CD4-positive, alpha-beta T cell treated with Interleukin-15 for 4 hours (primary cell): ENCODE data around the gene CLASP2.
"Not testable (repeated sequence)": the region's sequence is repeated elsewhere in the genome, so short reads cannot be mapped to it uniquely, and the experiment has no call there.

ENCODE experiments used
- DNase-seq: peaks from one replicate; pipeline ENCODE4 v3.0.0-alpha.2; 2020; ENCODE audit warnings: low spot score

The CLASP2 gene

DNA sequence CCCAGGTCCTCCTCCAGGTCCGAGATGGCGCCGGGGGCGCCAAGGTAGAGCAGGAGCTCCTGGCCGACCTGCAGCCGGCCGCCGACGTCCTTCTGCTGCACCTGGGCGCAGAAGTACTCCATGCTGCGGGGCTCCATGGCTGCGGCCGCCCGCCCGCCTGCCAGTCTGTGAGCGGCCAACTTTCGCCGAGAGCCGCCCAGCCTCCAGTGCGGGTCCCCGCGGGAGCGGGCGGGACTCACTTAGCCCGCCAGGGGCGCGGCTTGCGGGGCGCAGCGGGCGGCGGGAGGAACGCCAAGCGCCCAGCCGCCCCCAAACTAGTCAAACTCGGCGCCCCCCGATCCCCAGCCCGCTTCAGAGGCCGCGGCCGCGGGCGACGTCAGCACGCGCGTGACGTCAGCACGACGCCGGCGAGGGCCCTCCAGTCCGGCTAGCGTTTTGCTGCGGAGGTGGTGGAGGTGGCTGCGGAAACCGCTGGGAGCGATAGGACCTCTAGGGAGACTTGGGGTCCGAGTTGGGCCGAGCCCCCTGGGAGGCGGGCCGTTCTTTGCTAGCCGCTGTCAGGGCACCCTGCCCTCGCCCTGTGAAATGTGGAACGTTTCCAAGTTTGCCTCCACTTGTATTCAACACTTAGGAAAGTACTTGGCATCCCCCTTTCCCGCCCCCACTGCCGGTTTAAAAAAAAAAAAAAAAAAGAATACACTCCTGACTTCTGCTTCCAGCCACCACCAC lies at the start of gene CLASP2:
TSS of gene CLASP2 (minus strand) at position 389 of the 729 bp plus-strand sequence. CDS start at position 137, 252 bp downstream.
- DNase-seq: peak; percentile 78

DNA sequence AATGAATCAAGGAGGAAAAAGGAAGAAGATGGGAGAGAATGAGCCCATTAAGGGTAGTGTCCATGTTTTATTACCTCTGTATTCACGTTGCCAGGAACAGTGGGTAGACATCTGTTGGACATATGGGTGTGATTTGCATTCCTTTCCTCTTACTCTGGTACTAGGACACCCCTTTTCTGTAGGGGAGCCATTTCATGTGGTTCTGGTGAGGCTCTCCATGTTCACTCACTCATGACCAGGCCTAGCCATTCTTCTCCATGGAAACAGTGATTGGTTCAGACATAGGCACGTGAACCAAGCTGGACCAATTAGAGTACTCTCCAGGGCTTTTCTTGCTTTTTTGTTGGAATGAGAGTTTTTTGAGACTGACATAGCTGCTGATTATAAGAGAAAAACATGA lies 40.8 kb upstream of the CLASP2 start:
- no peak for DNase-seq

DNA sequence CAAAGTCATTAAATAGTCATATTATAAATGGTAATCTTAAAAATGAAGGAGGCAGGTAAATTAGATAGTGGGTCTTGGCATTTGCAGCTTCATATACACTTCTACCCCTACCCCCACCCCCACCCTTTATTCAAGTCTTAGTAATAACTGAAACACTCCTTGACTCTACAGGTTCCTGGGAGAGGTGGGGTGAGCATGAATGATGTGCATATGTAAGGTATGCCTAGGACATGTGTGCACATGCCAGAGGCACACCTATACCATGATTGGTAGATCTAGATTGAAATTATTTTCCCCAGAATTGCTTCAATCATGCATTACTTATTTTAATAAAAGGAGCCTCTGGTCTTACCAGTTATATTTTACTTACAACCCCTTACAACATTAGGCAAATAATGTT lies 40.2 kb upstream of the CLASP2 start:
- no peak for DNase-seq

DNA sequence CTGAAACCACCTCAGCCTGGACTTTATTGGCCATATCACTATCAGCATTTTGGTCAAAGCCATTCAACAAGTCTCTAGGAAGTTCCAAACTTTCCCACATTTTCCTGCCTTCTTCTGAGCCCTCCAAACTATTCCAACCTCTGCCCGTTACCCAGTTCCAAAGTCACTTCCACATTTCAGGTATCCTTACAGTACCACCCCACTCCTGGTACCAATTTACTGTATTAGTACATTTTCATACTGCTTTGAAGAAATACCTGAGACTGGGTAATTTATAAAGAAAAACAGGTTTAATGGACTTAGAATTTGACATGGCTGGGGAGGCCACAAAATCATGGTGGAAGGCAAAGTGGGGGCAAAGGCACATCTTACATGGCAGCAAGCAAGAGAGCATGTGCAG lies 36.3 kb upstream of the CLASP2 start:
- not testable (repeated sequence) for DNase-seq

DNA sequence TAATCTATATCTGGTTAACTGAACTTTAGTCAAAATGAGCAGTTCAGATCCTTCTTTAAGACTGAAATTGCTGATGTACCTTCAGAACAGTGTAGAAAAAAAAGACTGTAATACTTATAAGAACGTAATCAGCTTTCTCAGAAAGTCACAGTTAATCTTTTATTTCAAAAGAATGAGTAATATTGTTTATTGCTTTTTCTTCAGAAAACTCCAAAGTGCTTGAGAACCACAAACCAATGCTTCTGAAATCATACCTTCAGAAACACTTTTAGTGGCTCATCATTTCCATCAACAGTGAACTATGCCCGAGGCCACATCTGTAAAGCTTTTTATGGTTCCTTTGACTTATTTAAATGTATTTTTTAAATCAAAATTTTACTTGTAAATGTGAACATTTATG lies 33.3 kb upstream of the CLASP2 start:
- DNase-seq: no peak

DNA sequence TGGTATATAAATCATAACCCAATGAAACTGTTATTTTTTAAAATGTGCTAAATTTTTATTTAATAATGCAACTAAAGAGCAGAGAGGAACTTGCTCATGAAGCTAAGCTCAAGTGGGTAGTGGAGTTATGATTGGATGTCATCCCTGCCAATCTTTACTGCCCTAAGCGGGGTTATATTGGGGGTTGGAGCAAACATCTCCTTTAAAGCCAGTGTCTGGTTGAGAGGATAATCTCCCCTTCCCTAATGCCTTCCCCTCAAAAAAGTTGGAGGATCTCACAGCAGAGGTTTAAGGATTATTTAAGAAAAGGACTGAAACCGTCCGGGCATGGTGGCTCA lies 32.1 kb upstream of the CLASP2 start:
- no peak for DNase-seq

DNA sequence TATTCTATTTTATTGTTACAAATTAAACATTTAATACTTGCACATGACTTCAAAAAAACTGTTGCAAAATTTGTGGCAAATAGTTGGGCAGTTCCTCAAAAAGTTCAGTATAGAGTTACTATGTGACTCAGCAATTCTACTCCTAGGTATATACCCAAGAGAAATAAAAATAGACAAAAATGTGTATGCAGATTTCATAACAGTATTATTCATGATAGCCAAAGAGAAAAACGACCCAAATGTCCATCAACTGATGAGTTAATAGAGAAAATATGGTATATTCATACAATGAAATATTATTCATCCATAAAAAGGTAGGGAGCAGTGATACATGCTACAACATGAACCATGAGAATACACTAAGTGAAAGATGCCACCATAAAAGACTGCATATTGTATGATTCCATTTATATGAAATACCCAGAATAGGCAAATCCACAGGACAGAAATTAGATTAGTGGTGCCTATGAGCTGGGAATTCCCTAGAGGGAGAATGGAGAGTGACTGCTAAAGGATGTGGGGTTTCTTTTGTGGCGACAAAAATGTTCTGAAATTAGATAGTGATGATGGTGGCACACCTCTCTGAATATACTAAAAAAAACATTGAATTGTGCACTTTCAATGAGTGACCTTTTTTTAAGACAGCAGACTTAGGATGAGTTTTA lies 31.6 kb upstream of the CLASP2 start:
- no peak for DNase-seq

DNA sequence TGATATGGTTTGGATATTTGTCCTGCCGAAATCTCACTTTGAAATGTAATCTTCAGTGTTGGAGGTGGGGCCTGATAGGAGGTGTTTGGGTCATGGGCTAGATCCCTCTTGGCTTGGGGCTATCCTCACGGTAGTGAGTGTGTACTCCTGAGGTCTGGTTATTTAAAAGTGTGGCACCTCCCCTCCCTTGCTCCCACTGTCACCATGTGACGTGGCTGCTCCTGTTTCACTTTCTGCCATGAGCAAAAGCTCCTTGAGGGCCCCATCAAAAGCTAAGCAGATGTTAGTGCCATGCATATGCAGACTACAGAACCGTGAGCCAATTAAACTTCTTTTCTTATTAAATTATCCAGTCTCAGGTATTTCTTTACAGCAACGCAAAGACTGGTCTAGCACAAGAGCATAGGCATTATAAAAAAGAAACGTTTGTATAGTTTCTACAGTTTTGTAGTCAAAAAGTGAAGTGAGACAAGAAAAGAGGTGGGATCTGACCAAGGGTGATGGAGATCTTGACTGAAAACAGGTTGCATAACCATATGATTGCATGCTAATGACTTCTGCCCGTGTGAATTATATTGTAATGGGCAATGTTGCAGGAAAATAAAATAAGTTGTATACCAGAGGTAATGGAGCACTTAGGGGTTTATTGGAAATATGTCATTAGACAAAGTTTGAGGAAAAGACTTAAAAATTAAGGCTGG lies 28.5 kb upstream of the CLASP2 start:
- no peak for DNase-seq

DNA sequence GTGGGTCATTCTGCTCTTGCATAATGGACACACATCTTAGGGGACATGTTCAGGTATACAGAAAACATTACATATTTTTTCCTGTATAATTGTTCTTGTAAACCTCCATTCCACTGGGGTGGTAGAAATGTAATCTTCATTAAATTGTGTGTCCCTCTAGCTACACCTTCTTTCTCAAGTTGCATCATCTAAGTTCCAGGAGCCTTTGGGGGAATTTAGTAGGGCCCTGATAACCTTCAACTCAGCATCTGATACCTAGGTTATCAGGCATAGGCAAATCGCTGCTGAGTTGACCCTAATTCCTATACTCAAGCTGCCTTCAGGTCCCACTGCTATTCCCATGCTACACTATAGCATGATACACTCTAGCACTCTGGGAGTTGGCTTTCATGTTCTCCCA lies 19.1 kb upstream of the CLASP2 start:
- DNase-seq: no peak

DNA sequence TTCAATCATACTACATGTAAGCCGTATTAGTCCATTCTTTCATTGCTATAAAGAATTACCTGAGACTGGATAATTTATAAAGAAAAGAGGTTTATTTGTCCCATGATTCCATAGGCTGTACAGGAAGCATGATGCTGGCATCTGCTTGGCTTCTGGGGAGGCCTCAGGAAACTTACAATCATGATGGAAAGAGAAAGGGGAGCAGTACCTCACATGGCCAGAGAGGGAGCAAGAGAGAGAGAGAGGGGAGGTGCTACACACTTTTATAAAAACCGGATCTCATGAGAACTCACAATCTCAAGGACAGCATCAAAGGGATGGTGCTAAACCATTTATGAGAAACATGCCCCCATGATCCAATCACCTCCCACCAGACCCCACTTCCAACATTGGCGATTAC lies 14.3 kb upstream of the CLASP2 start:
- DNase-seq: no peak

DNA sequence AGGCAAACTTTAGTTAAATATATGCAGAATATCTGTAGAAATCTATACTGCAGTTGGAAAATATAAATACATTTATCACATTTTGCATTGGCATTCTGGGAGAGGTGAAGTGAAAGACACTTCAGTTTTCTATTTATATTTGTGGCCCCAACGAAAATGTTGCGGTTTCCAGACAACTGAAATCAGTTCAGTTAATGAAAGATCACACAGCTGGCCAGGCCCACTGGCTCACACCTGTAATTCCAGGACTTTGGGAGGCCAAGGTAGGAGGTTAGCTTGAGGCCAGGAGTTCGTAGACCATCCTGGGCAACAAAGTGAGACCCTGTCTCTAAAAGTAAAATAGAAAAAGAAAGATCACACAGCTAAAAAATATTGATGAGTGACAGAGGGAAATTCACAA lies 11.9 kb upstream of the CLASP2 start:
- DNase-seq: no peak

DNA sequence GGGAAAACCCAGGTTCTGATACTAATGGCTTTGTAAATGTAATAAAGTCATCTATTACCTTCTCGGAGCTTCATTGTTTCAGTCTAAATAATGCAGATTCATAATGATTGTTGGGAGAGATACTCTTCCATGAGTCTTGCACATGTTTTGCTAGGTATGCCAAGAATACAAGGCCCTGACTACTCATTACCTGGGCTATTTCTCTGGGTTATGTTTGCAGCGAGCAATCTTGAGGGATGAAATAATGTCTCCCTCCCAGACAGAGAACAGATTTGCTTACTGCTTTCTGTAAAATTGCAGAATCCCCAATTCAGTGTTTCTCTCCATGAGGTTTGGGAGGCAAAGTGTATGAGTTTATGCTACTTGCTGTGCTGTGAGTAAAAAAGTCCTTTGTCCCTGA lies 6.2 kb upstream of the CLASP2 start:
- DNase-seq: no peak

DNA sequence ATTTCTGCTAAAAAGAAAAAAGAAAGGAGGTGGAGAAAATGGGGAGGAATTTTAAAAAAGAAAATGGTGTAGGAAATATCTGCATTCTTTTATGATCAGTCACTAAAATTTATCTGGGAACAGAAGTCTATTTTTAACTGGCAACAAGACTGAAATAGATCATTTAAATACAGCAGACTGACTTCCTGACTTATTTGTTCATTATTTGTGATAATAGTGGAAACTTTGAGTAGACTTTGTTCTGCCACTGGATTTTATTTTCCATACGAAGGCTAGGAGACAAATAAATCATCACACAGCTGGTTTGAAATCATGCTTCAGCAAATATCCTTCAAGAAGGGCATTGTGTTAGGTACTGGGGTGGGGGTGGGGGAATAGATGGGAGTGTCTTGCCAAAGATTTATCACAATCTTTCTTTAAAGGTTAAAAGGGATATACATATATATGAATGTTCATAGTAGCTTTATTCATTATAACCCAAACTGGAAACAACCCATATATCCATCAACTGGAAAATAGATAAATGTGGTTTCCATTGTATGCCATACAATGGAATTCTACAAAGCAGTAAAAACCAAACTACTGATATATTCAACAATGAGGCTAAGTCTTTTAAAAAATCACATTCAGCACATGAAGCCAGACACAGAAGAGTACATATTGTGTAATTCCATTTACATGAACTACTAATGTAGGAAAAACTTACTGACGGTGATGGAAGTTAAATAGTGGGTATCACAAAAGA lies 4.7 kb upstream of the CLASP2 start:
- DNase-seq: no peak

DNA sequence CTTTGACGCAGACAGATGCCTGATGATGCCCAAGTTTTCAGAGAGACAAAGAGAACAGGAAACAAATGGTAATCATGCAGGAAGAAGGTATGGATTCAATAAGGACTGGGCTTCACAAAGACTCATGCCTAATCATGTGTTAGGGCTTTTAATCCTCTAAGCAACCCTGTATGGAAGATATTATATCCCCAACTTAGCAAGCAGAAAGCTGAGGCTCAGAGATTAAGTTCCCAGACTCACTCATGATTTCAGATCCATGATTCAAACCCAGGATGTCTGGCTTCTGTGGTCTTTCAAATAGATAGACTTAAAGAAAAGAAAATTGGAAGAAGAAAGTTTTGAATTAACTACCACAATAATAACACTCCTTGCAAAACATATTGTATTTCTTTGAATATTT lies 4.1 kb upstream of the CLASP2 start:
- DNase-seq: no peak

DNA sequence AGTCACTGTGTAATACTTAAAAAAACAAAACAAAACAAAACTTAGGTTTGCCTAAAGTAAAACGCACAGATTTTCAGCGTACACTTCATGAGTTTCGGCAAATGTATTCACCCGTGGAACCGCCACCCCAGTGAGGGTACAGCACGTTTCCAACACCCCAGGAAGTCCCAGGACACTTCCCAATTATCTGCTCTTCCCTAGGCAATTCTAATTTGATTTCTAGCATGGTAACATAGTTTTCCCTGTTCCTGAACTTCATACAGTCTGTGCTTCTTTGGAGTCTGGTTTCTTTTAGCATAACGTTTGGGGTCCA lies 497 bp upstream of the CLASP2 start:
- DNase-seq: no peak

DNA sequence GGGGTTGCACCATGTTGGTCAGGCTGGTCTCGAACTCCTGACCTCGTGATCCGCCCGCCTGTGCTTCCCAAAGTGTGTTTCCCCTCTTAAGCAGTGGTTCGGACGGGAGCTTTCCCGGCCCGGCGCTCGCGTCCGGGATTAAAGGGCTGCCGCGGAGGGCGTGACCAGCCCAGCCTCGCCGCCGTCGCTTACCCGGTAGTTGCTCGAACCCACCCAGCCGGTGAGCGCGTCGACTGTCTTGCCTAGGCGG lies 513 bp downstream of the CLASP2 start:
- DNase-seq: no peak

DNA sequence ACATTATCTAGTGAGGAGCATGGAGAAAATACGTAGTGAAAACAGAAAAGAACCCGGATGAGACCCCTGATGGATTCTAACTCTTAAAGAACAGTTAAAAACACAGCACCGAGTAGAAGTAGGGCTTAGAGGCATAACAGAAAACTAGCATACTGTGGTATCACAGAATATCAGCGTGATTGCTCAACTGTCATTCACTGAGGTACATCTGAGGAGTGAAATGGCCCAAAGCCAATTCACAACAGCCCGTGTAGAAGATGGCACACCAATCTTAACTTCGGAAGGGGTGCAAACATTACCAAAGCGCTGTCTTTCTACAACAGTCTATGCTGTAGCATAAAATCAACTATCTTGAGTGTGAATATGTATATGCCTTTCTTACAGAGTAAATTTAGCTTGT lies 1.8 kb downstream of the CLASP2 start:
- no peak for DNase-seq

DNA sequence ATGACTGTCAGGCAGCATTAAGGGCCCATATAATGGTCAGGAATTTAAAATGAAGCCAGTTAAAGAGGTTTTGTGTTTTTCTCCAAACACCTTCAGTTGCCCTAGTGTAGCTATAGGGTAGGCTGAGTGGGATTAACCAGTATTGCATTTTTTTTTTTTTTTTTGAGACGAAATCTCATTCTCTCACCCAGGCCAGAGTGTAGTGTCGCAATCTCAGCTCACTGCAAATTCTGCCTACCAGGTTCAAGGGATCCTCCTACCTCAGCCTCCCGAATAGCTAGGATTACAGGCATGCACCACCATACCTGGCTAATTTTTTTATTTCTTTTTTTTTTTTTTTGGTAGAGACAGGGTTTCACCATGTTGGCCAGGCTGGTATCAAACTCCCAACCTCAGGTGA lies 7.0 kb downstream of the CLASP2 start:
- no peak for DNase-seq

DNA sequence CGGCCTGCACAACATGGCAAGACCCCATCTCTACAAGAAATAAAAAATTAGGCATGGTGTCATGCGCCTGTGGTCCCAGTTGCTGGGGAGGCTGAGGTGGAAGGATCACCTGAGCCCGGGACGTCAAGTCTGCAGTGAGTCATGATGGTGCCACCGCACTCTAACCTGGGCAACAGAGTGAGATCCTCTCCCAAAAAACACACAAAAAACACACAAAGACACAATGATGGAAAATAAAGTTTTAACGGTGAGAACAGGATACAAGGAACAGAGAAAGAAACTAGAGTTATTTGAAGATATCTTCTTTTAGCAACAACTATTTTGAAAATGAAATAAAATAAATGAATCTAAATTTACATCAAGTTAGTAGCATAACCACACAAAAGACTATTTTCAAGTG lies 12.0 kb downstream of the CLASP2 start:
- DNase-seq: no peak

DNA sequence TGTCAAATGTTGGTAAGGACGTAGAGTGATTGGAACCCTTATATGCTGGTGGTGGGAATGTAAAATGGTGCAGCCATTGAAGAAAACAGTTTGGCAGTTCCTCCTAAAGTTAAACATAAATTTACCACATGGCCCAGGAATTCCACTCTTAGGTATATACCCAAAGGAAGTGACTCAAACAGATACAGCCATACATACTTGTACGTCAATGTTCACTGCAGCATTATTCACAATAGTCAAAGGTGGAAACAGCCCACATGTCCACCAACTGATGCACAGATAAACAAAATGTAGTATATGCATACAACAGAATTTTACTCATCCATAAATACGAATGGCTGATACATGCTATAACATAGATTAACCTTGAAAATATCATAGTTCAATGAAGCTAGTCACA lies 13.2 kb downstream of the CLASP2 start:
- no peak for DNase-seq

DNA sequence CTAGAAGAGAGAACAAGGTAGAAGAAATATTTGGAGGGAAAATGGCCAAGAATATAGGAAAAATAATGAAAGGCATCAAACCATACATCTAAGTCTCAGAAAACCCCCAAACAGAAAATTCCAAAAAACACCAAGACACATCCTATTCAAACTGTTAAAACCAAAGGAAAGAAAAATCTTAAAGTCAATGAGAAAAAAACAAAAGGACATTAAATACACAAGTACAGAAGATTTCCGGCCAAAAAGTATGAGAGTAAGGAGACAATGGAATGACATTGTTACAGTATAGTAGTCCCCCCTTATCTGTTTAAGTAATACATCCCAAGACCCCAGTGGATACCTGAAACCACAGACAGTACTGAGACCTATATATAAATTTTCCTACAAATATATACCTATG lies 18.8 kb downstream of the CLASP2 start:
- DNase-seq: no peak

DNA sequence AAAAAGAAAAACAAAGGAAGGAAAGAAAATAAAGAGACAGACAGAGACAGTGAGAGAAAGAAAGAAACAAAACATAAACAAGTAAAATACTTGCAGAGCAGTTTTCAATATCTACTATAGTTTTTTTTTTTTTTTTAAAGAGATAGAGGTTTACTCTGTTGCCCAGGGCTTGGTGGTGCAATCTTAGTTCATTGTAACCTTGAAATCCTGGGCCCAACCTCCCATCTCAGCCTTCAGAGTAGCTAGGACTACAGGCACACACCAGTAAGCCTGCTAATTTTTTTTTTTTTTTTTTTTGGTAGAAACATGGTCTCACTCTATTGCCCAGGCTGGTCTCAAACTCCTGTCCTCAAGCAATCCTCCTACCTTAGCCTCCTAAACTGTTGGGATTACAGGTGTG lies 23.1 kb downstream of the CLASP2 start:
- no peak for DNase-seq

DNA sequence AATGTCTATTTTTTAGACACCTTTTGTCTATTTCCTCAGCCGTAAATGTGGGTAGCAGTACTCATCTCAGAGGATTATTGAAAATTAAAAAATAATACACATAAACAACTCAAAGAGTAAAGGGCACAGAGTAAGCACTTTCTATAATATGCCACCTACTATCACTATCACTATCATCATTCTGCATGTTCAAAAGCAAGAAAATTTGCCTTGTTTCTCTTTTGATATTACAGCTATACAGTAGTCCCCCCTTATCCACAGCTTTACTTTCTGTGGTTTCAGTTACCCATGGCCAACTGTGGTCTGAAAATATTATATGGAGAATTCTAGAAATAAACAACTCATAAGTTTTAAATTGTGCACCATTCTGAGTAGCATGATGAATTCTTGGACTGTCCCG lies 27.7 kb downstream of the CLASP2 start:
- DNase-seq: no peak
